ENCODE results near the gene FAM53B. TPM values are rescaled to one million over a fixed set of nuclear protein-coding genes. Genes with fewer than 3 reads are reported as not detected.

FAM53B gene
- total and polyA plus RNA-seq, 4 donors, result 14.6 to 45.4 (median 18.2) TPM

DNA sequence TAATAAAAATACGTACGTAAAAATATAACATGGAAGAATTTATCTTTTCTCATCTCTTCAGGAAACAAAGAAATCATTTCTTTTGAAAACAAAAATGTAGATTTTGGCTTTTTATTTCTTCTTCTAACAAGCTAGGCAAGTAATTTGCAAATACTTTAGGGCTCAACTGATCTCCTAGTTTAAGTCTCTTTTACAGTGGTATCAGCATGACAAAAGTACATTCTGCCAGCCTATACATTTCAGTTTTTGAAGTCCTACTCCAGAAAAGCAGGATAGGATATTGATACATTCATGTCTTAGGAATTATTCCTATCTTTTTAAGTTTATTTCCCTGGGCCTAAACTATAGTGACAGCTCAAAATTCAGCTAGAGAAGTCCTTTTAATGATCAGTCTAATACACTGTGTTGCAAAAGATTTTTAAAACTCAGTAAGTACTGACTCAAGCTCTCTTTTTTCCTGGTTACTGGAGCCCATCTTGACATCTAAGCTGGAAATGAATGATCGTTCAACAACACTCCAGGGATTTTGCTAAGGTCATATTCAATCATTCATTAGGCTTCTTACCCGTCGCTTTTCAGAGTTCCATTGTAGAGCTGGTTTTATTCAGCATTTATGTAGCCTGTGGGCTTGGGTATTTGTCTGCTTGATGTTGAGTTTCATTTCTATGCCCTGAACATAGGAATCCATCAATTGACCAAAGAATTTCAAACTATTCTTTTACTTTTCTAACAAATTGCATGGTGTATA, 12.2 kb upstream of the FAM53B start:
- H3K27ac ChIP-seq (ENCODE audit: low read depth in 1 of 2, low read length in 1 of 2), result no peak overlapping the region
- no peak overlapping the region for H3K9ac ChIP-seq (ENCODE audit: insufficient read depth in 1 of 2, low read length in 2 of 2)
- H3K4me3 ChIP-seq, result no peak overlapping the region
- H3K36me3 ChIP-seq (ENCODE audit: control insufficient read depth in 4 of 4, insufficient read depth in 4 of 4, low read length in 4 of 4), result peaks cover 5 to 18% (median 7%) of the 10 kb centered on the region in 4 donors
- DNase-seq (no peak), ATAC-seq (ENCODE audit: insufficient read depth, low FRiP score) (no peak)
- H3K4me1 ChIP-seq (ENCODE audit: control insufficient read depth in 5 of 5, insufficient read depth in 5 of 5, low read length in 5 of 5), result peaks cover 0 to 3% (median 0%) of the 10 kb centered on the region in 5 donors
- H3K27me3 ChIP-seq (ENCODE audit: control insufficient read depth in 3 of 3, insufficient read depth in 3 of 3, low read length in 2 of 3), result no peaks in the 10 kb centered on the region
- TF ChIP-seq, protein P1, sequence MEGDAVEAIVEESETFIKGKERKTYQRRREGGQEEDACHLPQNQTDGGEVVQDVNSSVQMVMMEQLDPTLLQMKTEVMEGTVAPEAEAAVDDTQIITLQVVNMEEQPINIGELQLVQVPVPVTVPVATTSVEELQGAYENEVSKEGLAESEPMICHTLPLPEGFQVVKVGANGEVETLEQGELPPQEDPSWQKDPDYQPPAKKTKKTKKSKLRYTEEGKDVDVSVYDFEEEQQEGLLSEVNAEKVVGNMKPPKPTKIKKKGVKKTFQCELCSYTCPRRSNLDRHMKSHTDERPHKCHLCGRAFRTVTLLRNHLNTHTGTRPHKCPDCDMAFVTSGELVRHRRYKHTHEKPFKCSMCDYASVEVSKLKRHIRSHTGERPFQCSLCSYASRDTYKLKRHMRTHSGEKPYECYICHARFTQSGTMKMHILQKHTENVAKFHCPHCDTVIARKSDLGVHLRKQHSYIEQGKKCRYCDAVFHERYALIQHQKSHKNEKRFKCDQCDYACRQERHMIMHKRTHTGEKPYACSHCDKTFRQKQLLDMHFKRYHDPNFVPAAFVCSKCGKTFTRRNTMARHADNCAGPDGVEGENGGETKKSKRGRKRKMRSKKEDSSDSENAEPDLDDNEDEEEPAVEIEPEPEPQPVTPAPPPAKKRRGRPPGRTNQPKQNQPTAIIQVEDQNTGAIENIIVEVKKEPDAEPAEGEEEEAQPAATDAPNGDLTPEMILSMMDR (IDR thresholded peaks at IDR 0.05; ENCODE audit: control extremely low read depth, extremely low read depth), result no peak
- 80 to 88% methylated on average over 5 of the region's 5 CpGs for WGBS, 2 donors
- no peaks in the 10 kb centered on the region for H3K9me3 ChIP-seq (ENCODE audit: control insufficient read depth in 4 of 4, insufficient read depth in 3 of 4, low read length in 3 of 4)

DNA sequence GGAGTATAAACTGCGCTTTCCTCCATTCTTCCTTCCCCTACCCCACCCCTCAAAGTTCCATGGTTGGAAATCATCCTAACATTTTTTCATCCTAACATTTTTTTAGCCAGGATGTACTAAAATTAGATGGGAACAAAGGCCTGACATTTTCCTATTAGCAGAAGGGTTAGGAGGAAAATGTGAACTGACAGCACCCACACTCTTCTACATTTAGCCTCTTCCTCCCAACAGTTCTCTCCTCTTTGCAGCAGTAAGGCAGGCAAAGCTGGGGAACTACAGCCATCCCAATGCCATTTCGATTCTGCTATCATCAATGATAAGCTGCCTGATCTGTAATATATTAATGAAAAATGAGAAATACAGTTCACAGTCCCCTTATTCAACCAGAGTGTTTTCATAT, 11.4 kb upstream of the FAM53B start:
- Histone ChIP-seq H3K4me1 (ENCODE audit: control insufficient read depth in 5 of 5, insufficient read depth in 5 of 5, low read length in 5 of 5) (peaks cover 0 to 3% (median 0%) of the 10 kb centered on the region in 5 donors), H3K9ac (ENCODE audit: insufficient read depth in 1 of 2, low read length in 2 of 2) (no peak overlapping the region), H3K9me3 (ENCODE audit: control insufficient read depth in 4 of 4, insufficient read depth in 3 of 4, low read length in 3 of 4) (no peaks in the 10 kb centered on the region), H3K27ac (ENCODE audit: low read depth in 1 of 2, low read length in 1 of 2) (no peak overlapping the region), H3K4me3 (no peak overlapping the region), H3K36me3 (ENCODE audit: control insufficient read depth in 4 of 4, insufficient read depth in 4 of 4, low read length in 4 of 4) (peaks cover 4 to 15% (median 8%) of the 10 kb centered on the region in 4 donors), H3K27me3 (ENCODE audit: control insufficient read depth in 3 of 3, insufficient read depth in 3 of 3, low read length in 2 of 3) (no peaks in the 10 kb centered on the region)
- DNase-seq, result no peak
- no peak for ATAC-seq (ENCODE audit: insufficient read depth, low FRiP score)
- TF ChIP-seq, protein P1 (IDR thresholded peaks at IDR 0.05; ENCODE audit: control extremely low read depth, extremely low read depth), result no peak
- WGBS, 2 donors, result 79 to 90% methylated on average over 2 of the region's 2 CpGs

DNA sequence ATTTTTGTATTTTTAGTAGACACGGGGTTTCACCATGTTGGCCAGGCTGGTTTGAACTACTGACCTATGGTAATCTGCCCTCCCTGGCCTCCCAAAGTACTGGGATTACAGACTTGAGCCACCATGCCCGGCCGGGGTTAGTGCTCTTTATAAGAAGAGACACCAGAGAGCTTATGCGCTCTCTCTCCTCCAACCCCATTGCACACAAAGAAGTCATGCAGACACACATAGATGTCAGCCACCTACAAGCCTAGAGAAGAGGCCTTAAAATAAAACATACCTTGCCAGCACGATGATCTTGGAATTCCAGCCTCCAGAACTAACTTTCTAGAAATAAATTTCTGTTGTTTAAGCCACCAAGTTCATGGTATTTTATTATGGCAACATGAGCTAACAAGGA, 10.0 kb upstream of the FAM53B start:
- 97 to 99% methylated on average over 5 of the region's 5 CpGs for WGBS, 2 donors
- DNase-seq, result no peak
- Histone ChIP-seq H3K9ac (ENCODE audit: insufficient read depth in 1 of 2, low read length in 2 of 2) (no peak overlapping the region), H3K27me3 (ENCODE audit: control insufficient read depth in 3 of 3, insufficient read depth in 3 of 3, low read length in 2 of 3) (no peaks in the 10 kb centered on the region), H3K4me1 (ENCODE audit: control insufficient read depth in 5 of 5, insufficient read depth in 5 of 5, low read length in 5 of 5) (peaks cover 0 to 3% (median 0%) of the 10 kb centered on the region in 5 donors), H3K27ac (ENCODE audit: low read depth in 1 of 2, low read length in 1 of 2) (no peak overlapping the region), H3K9me3 (ENCODE audit: control insufficient read depth in 4 of 4, insufficient read depth in 3 of 4, low read length in 3 of 4) (no peaks in the 10 kb centered on the region), H3K36me3 (ENCODE audit: control insufficient read depth in 4 of 4, insufficient read depth in 4 of 4, low read length in 4 of 4) (peaks cover 4 to 12% (median 5%) of the 10 kb centered on the region in 4 donors), H3K4me3 (no peak overlapping the region)
- TF ChIP-seq, protein P1 (IDR thresholded peaks at IDR 0.05; ENCODE audit: control extremely low read depth, extremely low read depth), result no peak
- no peak for ATAC-seq (ENCODE audit: insufficient read depth, low FRiP score)
